Measurements from ENCODE around the gene HNRNPH1.

- TF ChIP-seq CTCF (IDR thresholded peaks at IDR 0.05) (no peak), POLR2A (IDR thresholded peaks at IDR 0.05) (no peak)
These were observed 8.3 kb downstream of the HNRNPH1 start for GRCh38 chr5:179615203-179615602.
